Dermis lymphatic vessel endothelial cell (primary cell): ENCODE data around the gene MYL6B. TPM values are rescaled to one million over a fixed set of nuclear protein-coding genes. Genes with fewer than 3 reads are reported as not detected.

Experiments used
- total RNA-seq: library from RNA; depleted of rRNA; stranded (reverse); fragments of >200 nt; gene quantifications from 2 replicates; pipeline ENCODE4 v1.2.1, GENCODE V29; 2014

MYL6B gene
- 70.9 and 81.7 TPM in 2 replicates for total RNA-seq

DNA sequence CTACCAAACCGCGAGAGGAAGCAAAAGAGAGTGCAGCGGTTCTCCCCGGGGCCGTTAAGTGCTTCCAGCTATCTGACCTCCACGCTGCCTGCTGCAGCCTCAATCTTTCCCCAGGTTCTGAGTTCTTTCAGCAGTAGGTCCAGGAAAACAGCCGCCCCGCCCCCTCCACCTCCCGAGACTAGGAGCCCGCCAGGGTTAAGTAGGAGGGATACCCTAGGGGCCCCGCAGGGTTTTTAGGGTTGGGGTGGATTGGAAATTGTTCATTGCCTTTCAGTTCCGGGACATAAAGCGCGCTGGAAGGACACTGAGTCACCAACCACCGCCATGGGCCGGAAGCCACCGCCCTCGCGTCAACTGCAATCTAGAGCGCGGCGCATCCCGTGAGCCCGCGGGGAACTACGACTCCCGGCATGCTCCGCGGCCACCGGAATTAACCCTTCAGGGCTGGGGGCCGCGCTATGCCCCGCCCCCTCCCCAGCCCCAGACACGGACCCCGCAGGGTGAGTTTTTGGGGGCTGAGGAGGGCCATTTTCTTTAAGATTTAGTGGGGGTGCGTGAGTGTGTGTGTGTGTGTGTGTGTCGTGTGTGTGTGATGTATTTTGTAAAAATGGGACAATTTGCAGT, at the start of gene MYL6B:
MYL6B (plus strand) TSS at position 456 of the 624 bp plus-strand sequence. CDS start 1,332 bp downstream, outside the sequence.

GRCh38 chr12:56104109-56104814, 48.1 kb upstream of the MYL6B start, which contains the start of gene PA2G4:
TSS of gene PA2G4 (plus strand) at chr12:56104559. CDS start at chr12:56104738, 179 bp downstream.

GRCh38 chr12:56116267-56117081, 35.9 kb upstream of the MYL6B start, which contains the start of gene RPL41:
TSS of gene RPL41 (plus strand) at chr12:56116633.

GRCh38 chr12:56117778-56118687, 34.4 kb upstream of the MYL6B start, which contains the start of gene ZC3H10:
TSS of gene ZC3H10 (plus strand) at chr12:56118266. CDS start at chr12:56120563, 2,297 bp downstream.

GRCh38 chr12:56127888-56128669, 24.3 kb upstream of the MYL6B start, which contains the start of gene ESYT1:
TSS of gene ESYT1 (plus strand) at chr12:56128267. CDS start at chr12:56128320, 53 bp downstream.

GRCh38 chr12:56158029-56158925, 5.9 kb downstream of the MYL6B start, which contains the start of gene MYL6:
TSS of gene MYL6 (plus strand) at chr12:56158359. CDS start at chr12:56158402, 43 bp downstream.

DNA sequence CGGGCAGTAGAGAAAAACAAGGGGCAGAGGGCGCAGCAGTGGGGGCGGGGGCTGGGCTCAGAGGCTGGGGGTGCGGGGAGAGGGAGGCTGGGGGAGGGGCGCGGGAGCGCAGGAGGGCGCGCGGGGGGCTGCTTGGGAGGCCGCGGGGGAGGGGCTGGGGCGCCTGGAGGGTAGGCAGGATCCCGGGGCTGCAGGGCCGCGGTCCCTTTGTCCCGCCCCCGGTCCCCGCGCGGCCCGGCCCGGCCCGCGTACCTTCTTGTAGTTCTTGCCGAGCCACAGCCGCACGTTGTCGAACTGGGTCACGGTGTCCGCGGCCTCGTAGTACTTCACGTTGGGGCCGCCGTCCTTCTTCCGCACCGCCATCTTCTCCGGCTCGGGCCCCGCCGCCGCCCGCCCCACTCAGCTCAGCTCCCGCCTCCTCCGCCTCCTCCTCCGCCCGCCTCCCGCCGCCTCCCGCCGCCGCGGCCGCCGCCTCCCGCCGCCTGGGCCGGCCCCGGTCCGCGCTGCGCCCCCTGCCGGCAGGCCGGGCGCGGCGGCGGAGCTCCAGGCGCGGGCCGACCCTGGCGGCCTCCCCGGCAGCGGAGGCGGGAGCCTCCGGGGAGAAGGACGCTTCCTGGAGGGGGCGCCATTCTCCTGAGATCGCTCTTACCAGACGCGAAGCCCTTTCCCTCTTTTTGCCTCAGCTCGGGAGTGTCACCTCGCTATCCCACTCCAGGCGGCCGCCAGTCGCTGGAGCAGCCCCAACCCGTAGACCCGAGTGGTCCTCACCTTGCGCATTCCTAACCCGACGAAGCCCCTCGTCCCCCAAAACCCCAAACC, 36.9 kb downstream of the MYL6B start, which contains the start of gene SMARCC2:
SMARCC2 (minus strand) TSS at position 385 of the 819 bp plus-strand sequence; CDS start at position 363, 22 bp downstream.

Other genes with a start within 250 kb of the MYL6B start
- 26.8 and 30.8 TPM in 2 replicates for gene PYM1, start 224.7 kb upstream of the MYL6B start, total RNA-seq
- 16.5 and 23.8 TPM in 2 replicates for gene DGKA, start 221.4 kb upstream of the MYL6B start, total RNA-seq
- gene PMEL, start 186.5 kb upstream of the MYL6B start, total RNA-seq: 0.60 and 0.76 TPM in 2 replicates
- gene CDK2, start 185.8 kb upstream of the MYL6B start, total RNA-seq: 13.7 and 17.3 TPM in 2 replicates
- 42.5 and 47.5 TPM in 2 replicates for gene RAB5B, start 178.5 kb upstream of the MYL6B start, total RNA-seq
- 9.2 and 9.4 TPM in 2 replicates for gene SUOX, start 155.3 kb upstream of the MYL6B start, total RNA-seq
- gene IKZF4, start 131.5 kb upstream of the MYL6B start, total RNA-seq: 0.22 and 0.43 TPM in 2 replicates
- 108 and 138 TPM in 2 replicates for gene RPS26, start 110.7 kb upstream of the MYL6B start, total RNA-seq
- gene ERBB3, start 72.4 kb upstream of the MYL6B start, total RNA-seq: 0.17 and 0.33 TPM in 2 replicates
- 89.3 and 132 TPM in 2 replicates for gene PA2G4, start 48.0 kb upstream of the MYL6B start, total RNA-seq
- 2,570 and 2,853 TPM in 2 replicates for gene RPL41, start 36.0 kb upstream of the MYL6B start, total RNA-seq
- 5.1 and 6.6 TPM in 2 replicates for gene ZC3H10, start 34.3 kb upstream of the MYL6B start, total RNA-seq
- 275 and 388 TPM in 2 replicates for gene ESYT1, start 24.3 kb upstream of the MYL6B start, total RNA-seq
- 2,087 and 3,488 TPM in 2 replicates for gene MYL6, start 5.8 kb downstream of the MYL6B start, total RNA-seq
- gene SMARCC2, start 36.9 kb downstream of the MYL6B start, total RNA-seq: 42.8 and 46.9 TPM in 2 replicates
- gene RNF41, start 69.3 kb downstream of the MYL6B start, total RNA-seq: 69.8 and 77.7 TPM in 2 replicates
- 16.1 and 19.8 TPM in 2 replicates for gene NABP2, start 71.8 kb downstream of the MYL6B start, total RNA-seq
- 0.09 TPM in 1 of 2 replicates, not detected in the other for gene SLC39A5, start 77.5 kb downstream of the MYL6B start, total RNA-seq
- gene ANKRD52, start 105.8 kb downstream of the MYL6B start, total RNA-seq: 10.1 and 12.2 TPM in 2 replicates
- gene COQ10A, start 114.4 kb downstream of the MYL6B start, total RNA-seq: 8.6 and 9.0 TPM in 2 replicates
- gene CS, start 147.7 kb downstream of the MYL6B start, total RNA-seq: 94.5 and 111 TPM in 2 replicates
- gene CNPY2, start 163.4 kb downstream of the MYL6B start, total RNA-seq: 61.3 and 67.6 TPM in 2 replicates
- 9.6 and 15.1 TPM in 2 replicates for gene PAN2, start 181.4 kb downstream of the MYL6B start, total RNA-seq
- gene IL23A, start 186.3 kb downstream of the MYL6B start, total RNA-seq: 0.11 TPM in 1 of 2 replicates, not detected in the other
- 65.0 and 72.6 TPM in 2 replicates for gene STAT2, start 207.5 kb downstream of the MYL6B start, total RNA-seq
- not detected in 2 replicates for gene APOF, start 210.3 kb downstream of the MYL6B start, total RNA-seq